H9 (cell line): ENCODE measurements around the gene MED29. TPM values are rescaled to one million over a fixed set of nuclear protein-coding genes. Genes with fewer than 3 reads are reported as not detected.

Experiments used
- DNase-seq: peaks from one replicate; pipeline ENCODE4 v3.0.0-alpha.2; 2017
- H2AFZ ChIP-seq: one replicate; pipeline ENCODE4 v1.6.1; 2013; ENCODE audit warnings: mild to moderate bottlenecking, low read length, control low read depth, moderate library complexity
- H2AK5ac ChIP-seq: 2 replicates; pipeline ENCODE4 v1.6.1; 2013; ENCODE audit warnings: low read length, control low read depth, mixed read lengths; ENCODE audit not compliant: insufficient read length
- H2BK120ac ChIP-seq: one replicate; pipeline ENCODE4 v1.6.1; 2013; ENCODE audit warnings: low read depth, mild to moderate bottlenecking, low read length, control low read depth, inconsistent platforms; ENCODE audit not compliant: poor library complexity, severe bottlenecking
- H2BK12ac ChIP-seq: 2 replicates; pipeline ENCODE4 v1.6.1; 2013; ENCODE audit warnings: low read length, control low read depth, mixed read lengths, low read depth; ENCODE audit not compliant: insufficient read length
- H2BK15ac ChIP-seq: 2 replicates; pipeline ENCODE4 v1.6.1; 2013; ENCODE audit warnings: low read depth, low read length, control low read depth
- H2BK20ac ChIP-seq: one replicate; pipeline ENCODE4 v1.6.1; 2013; ENCODE audit warnings: low read depth, mild to moderate bottlenecking, low read length, control low read depth, inconsistent platforms; ENCODE audit not compliant: poor library complexity, severe bottlenecking
- H2BK5ac ChIP-seq: 2 replicates; pipeline ENCODE4 v1.6.1; 2013; ENCODE audit warnings: low read length, control low read depth, mixed read lengths; ENCODE audit not compliant: insufficient read length
- H3K14ac ChIP-seq: 2 replicates; pipeline ENCODE4 v1.6.1; 2013; ENCODE audit warnings: low read length, control low read depth; ENCODE audit not compliant: insufficient read depth
- H3K18ac ChIP-seq: 2 replicates; pipeline ENCODE4 v1.6.1; 2013; ENCODE audit warnings: low read depth, mild to moderate bottlenecking, mixed read lengths, low read length, control low read depth; ENCODE audit not compliant: insufficient read length
- H3K23ac ChIP-seq: 2 replicates; pipeline ENCODE4 v1.6.1; 2013; ENCODE audit warnings: low read length, control low read depth, mixed read lengths, low read depth; ENCODE audit not compliant: insufficient read length
- H3K23me2 ChIP-seq: 2 replicates; pipeline ENCODE4 v1.6.1; 2013; ENCODE audit warnings: low read depth, mild to moderate bottlenecking, mixed read lengths, low read length, control low read depth; ENCODE audit not compliant: insufficient read length, poor library complexity, severe bottlenecking
- H3K27ac ChIP-seq: 2 replicates; pipeline ENCODE4 v1.5.1; 2013; ENCODE audit warnings: low read length, control low read depth, mixed read lengths, low read depth; ENCODE audit not compliant: insufficient read length
- H3K27me3 ChIP-seq: 2 replicates; pipeline ENCODE4 v1.6.1; 2013; ENCODE audit warnings: low read length, control low read depth, inconsistent platforms; ENCODE audit not compliant: insufficient read depth
- H3K4ac ChIP-seq: 2 replicates; pipeline ENCODE4 v1.6.1; 2013; ENCODE audit warnings: low read depth, mild to moderate bottlenecking, control low read depth, inconsistent platforms, low read length, moderate library complexity
- H3K4me1 ChIP-seq: 2 replicates; pipeline ENCODE4 v1.6.1; 2013; ENCODE audit warnings: low read length, control low read depth, inconsistent platforms; ENCODE audit not compliant: insufficient read depth
- H3K4me2 ChIP-seq: 2 replicates; pipeline ENCODE4 v1.6.1; 2013; ENCODE audit warnings: low read length, control low read depth, mixed read lengths; ENCODE audit not compliant: insufficient read length, insufficient read depth
- H3K56ac ChIP-seq: 2 replicates; pipeline ENCODE4 v1.6.1; 2013; ENCODE audit warnings: low read depth, mild to moderate bottlenecking, mixed read lengths, low read length, control low read depth; ENCODE audit not compliant: insufficient read length
- H3K79me1 ChIP-seq: 2 replicates; pipeline ENCODE4 v1.6.1; 2013; ENCODE audit warnings: low read depth, mild to moderate bottlenecking, moderate library complexity, low read length, control low read depth, inconsistent platforms; ENCODE audit not compliant: insufficient read depth, poor library complexity, severe bottlenecking
- H3K79me2 ChIP-seq: 2 replicates; pipeline ENCODE4 v1.6.1; 2013; ENCODE audit warnings: low read length, control low read depth, inconsistent platforms; ENCODE audit not compliant: insufficient read depth
- H3K9ac ChIP-seq: 2 replicates; pipeline ENCODE4 v1.6.1; 2013; ENCODE audit warnings: low read length, control low read depth, mixed read lengths; ENCODE audit not compliant: insufficient read length; ENCODE audit errors: extremely low read depth
- H3K9me3 ChIP-seq: one replicate; pipeline ENCODE4 v1.6.1; 2013; ENCODE audit warnings: low read depth, low read length, inconsistent platforms; ENCODE audit not compliant: control insufficient read depth
- H3T11ph ChIP-seq: one replicate; pipeline ENCODE4 v1.6.1; 2013; ENCODE audit warnings: mild to moderate bottlenecking, low read length, control low read depth, inconsistent platforms
- H4K20me1 ChIP-seq: one replicate; pipeline ENCODE4 v1.6.1; 2013; ENCODE audit not compliant: control insufficient read depth, insufficient read length, insufficient read depth
- H4K5ac ChIP-seq: 2 replicates; pipeline ENCODE4 v1.6.1; 2013; ENCODE audit warnings: low read depth, mild to moderate bottlenecking, mixed read lengths, low read length, control low read depth; ENCODE audit not compliant: insufficient read length
- H4K8ac ChIP-seq: replicated peaks from 2 replicates; pipeline ENCODE4 v1.6.1; 2013; ENCODE audit warnings: low read length, control low read depth, mixed read lengths, low read depth; ENCODE audit not compliant: insufficient read length
- H4K91ac ChIP-seq: 2 replicates; pipeline ENCODE4 v1.6.1; 2013; ENCODE audit warnings: low read depth, mild to moderate bottlenecking, moderate library complexity, mixed read lengths, low read length, control low read depth; ENCODE audit not compliant: insufficient read length
- H3K27ac Mint-ChIP-seq, 3 experiments: 2 replicates in 2 of 3; 3 replicates in 1 of 3; pipeline ENCODE4 v1.8.0; 2020 to 2021; ENCODE audit warnings: mixed read lengths in 3 of 3, mild to moderate bottlenecking in 1 of 3, moderate library complexity in 1 of 3
- H3K27me3 Mint-ChIP-seq: 2 replicates; pipeline ENCODE4 v1.8.0; 2021; ENCODE audit warnings: low read depth, mild to moderate bottlenecking, moderate library complexity, mixed read lengths
- H3K36me3 Mint-ChIP-seq, 3 experiments: 2 replicates in 2 of 3; 3 replicates in 1 of 3; pipeline ENCODE4 v1.8.0; 2020 to 2021; ENCODE audit warnings: low read depth in 3 of 3, mixed read lengths in 3 of 3; ENCODE audit not compliant: insufficient read depth in 1 of 3
- H3K4me1 Mint-ChIP-seq, 2 experiments: 2 replicates each; pipeline ENCODE4 v1.8.0; 2020; ENCODE audit warnings: mixed read lengths in 2 of 2
- H3K4me3 Mint-ChIP-seq, 2 experiments: 2 replicates in 1 of 2; 3 replicates in 1 of 2; pipeline ENCODE4 v1.8.0; 2020 to 2021; ENCODE audit warnings: mild to moderate bottlenecking in 2 of 2, mixed read lengths in 2 of 2, moderate library complexity in 1 of 2
- H3K9me3 Mint-ChIP-seq, 2 experiments: 2 replicates in 1 of 2; 3 replicates in 1 of 2; pipeline ENCODE4 v1.8.0; 2020; ENCODE audit warnings: mild to moderate bottlenecking in 2 of 2, mixed read lengths in 2 of 2, moderate library complexity in 1 of 2
- CTCF ChIP-seq: fragments of 200-600 bp; sonication (generic); conservative IDR thresholded peaks from 3 replicates; pipeline ENCODE4 v1.8.0; 2021; ENCODE audit warnings: antibody characterized with exemption, mild to moderate bottlenecking
- WGBS: extraction: QIAGEN DNeasy Blood & Tissue Kit; methylation state at CpG from one replicate; pipeline ENCODE4 v1.1.7; 2013; ENCODE audit warnings: missing lambda C conversion rate, low lambda C conversion rate, mixed read lengths; ENCODE audit not compliant: insufficient read length; ENCODE audit errors: extremely low coverage; 5-methylcytosine and 5-hydroxymethylcytosine counted together
- total RNA-seq: library from RNA; stranded (reverse); gene quantifications from 2 replicates; pipeline ENCODE4 v1.2.1, GENCODE V29; 2021

Gene MED29
- total RNA-seq, 1 experiment from 2014 or later = 48.3 TPM

GRCh38 chr19:39342647-39343305, 48.4 kb upstream of the MED29 start:
- H4K20me1 ChIP-seq = no peaks in the 10 kb centered on the region
- peak overlapping the region; percentile 88 for H3K9ac ChIP-seq
- no peaks in the 10 kb centered on the region for H3K9me3 ChIP-seq
- H2BK15ac ChIP-seq = no peak overlapping the region
- no peaks in the 10 kb centered on the region; the same call in 1 of the 2 replicates for H3K79me2 ChIP-seq
- no peak overlapping the region for H2BK12ac ChIP-seq
- H3K23me2 ChIP-seq = peaks cover 14% of the 10 kb centered on the region
- peaks cover 16% of the 10 kb centered on the region for H3K27me3 Mint-ChIP-seq
- H4K5ac ChIP-seq = no peak overlapping the region
- H2BK5ac ChIP-seq = no peak overlapping the region
- DNase-seq = no peak
- H2BK20ac ChIP-seq = no peak overlapping the region
- peaks cover 9% of the 10 kb centered on the region for H3K79me1 ChIP-seq
- H2BK120ac ChIP-seq = no peak overlapping the region
- no peak overlapping the region for H2AFZ ChIP-seq
- H3K18ac ChIP-seq = no peak overlapping the region
- H3K4ac ChIP-seq = no peak overlapping the region
- H3K4me3 Mint-ChIP-seq = peak overlapping the region; percentile 92 to 93
- H3K4me1 Mint-ChIP-seq = peaks cover 25 to 26% of the 10 kb centered on the region in 2 experiments
- no peak overlapping the region for H2AK5ac ChIP-seq
- no peaks in the 10 kb centered on the region for H3K4me1 ChIP-seq
- H3K56ac ChIP-seq = no peak overlapping the region
- H3K9me3 Mint-ChIP-seq = no peaks in the 10 kb centered on the region; a peak in 1 of 5 replicates
- H4K8ac ChIP-seq = no peak overlapping the region
- no CpG with 5 or more reads among the region's 51 CpGs for WGBS
- TF ChIP-seq CTCF = no peak
- peaks cover 2 to 28% (median 11%) of the 10 kb centered on the region in 3 experiments for H3K36me3 Mint-ChIP-seq
- H3K4me2 ChIP-seq = peak overlapping the region; percentile 86
- H3K14ac ChIP-seq = peak overlapping the region; percentile 74
- H3K27me3 ChIP-seq = no peaks in the 10 kb centered on the region
- no peak overlapping the region for H3K23ac ChIP-seq
- no peak overlapping the region for H3T11ph ChIP-seq
- H3K27ac ChIP-seq = no peak overlapping the region
- H3K27ac Mint-ChIP-seq = peak overlapping the region in 2 of 3 experiments; percentile 62 to 91; a peak in 2 of 7 replicates
- no peak overlapping the region for H4K91ac ChIP-seq
